ENCODE results near the gene LGALS7B.

Gene LGALS7B

GRCh38 chr19:38834590-38834989, 45.6 kb downstream of the LGALS7B start:
- no peaks in the 10 kb centered on the region for H3K27me3 ChIP-seq (ENCODE audit: control insufficient read depth in 2 of 2, insufficient read depth in 2 of 2, low read length in 2 of 2)
- H3K9ac ChIP-seq (ENCODE audit: low read depth in 1 of 2, low read length in 2 of 2) = no peak overlapping the region
- H3K4me3 ChIP-seq (ENCODE audit: low read length in 2 of 2) = no peak overlapping the region
- H3K27ac ChIP-seq (ENCODE audit: low read depth in 2 of 2, low read length in 2 of 2) = no peak overlapping the region
- H3K4me1 ChIP-seq (ENCODE audit: control insufficient read depth in 2 of 2, insufficient read depth in 2 of 2, low read length in 2 of 2) = peaks cover 17 to 18% of the 10 kb centered on the region in 2 donors
- H3K9me3 ChIP-seq (ENCODE audit: control insufficient read depth in 2 of 2, low read length in 2 of 2) = no peaks in the 10 kb centered on the region
- H3K36me3 ChIP-seq (ENCODE audit: control insufficient read depth in 2 of 2, insufficient read depth in 2 of 2, low read length in 2 of 2) = peaks cover 42 to 50% of the 10 kb centered on the region in 2 donors

GRCh38 chr19:38836159-38836982, 47.4 kb downstream of the LGALS7B start:
- Histone ChIP-seq H3K27ac (ENCODE audit: low read depth in 2 of 2, low read length in 2 of 2) (no peak overlapping the region), H3K36me3 (ENCODE audit: control insufficient read depth in 2 of 2, insufficient read depth in 2 of 2, low read length in 2 of 2) (peaks cover 55 to 58% of the 10 kb centered on the region in 2 donors), H3K9me3 (ENCODE audit: control insufficient read depth in 2 of 2, low read length in 2 of 2) (no peaks in the 10 kb centered on the region), H3K4me3 (ENCODE audit: low read length in 2 of 2) (no peak overlapping the region), H3K27me3 (ENCODE audit: control insufficient read depth in 2 of 2, insufficient read depth in 2 of 2, low read length in 2 of 2) (no peaks in the 10 kb centered on the region), H3K4me1 (ENCODE audit: control insufficient read depth in 2 of 2, insufficient read depth in 2 of 2, low read length in 2 of 2) (peaks cover 7 to 9% of the 10 kb centered on the region in 2 donors), H3K9ac (ENCODE audit: low read depth in 1 of 2, low read length in 2 of 2) (no peak overlapping the region)

- Histone ChIP-seq H3K27me3 (ENCODE audit: control insufficient read depth in 2 of 2, insufficient read depth in 2 of 2, low read length in 2 of 2) (no peaks in the 10 kb centered on the region), H3K27ac (ENCODE audit: low read depth in 2 of 2, low read length in 2 of 2) (no peak overlapping the region), H3K4me1 (ENCODE audit: control insufficient read depth in 2 of 2, insufficient read depth in 2 of 2, low read length in 2 of 2) (peaks cover 6 to 8% of the 10 kb centered on the region in 2 donors), H3K4me3 (ENCODE audit: low read length in 2 of 2) (no peak overlapping the region), H3K9me3 (ENCODE audit: control insufficient read depth in 2 of 2, low read length in 2 of 2) (no peaks in the 10 kb centered on the region), H3K36me3 (ENCODE audit: control insufficient read depth in 2 of 2, insufficient read depth in 2 of 2, low read length in 2 of 2) (peaks cover 62 to 65% of the 10 kb centered on the region in 2 donors), H3K9ac (ENCODE audit: low read depth in 1 of 2, low read length in 2 of 2) (no peak overlapping the region)
Observed at GRCh38 chr19:38836983-38837626, 48.1 kb downstream of the LGALS7B start.

GRCh38 chr19:38837656-38838121, 48.7 kb downstream of the LGALS7B start:
- peaks cover 67 to 71% of the 10 kb centered on the region in 2 donors for H3K36me3 ChIP-seq (ENCODE audit: control insufficient read depth in 2 of 2, insufficient read depth in 2 of 2, low read length in 2 of 2)
- H3K27me3 ChIP-seq (ENCODE audit: control insufficient read depth in 2 of 2, insufficient read depth in 2 of 2, low read length in 2 of 2) = no peaks in the 10 kb centered on the region
- H3K4me1 ChIP-seq (ENCODE audit: control insufficient read depth in 2 of 2, insufficient read depth in 2 of 2, low read length in 2 of 2) = peaks cover 2 to 4% of the 10 kb centered on the region in 2 donors
- no peak overlapping the region for H3K4me3 ChIP-seq (ENCODE audit: low read length in 2 of 2)
- H3K9me3 ChIP-seq (ENCODE audit: control insufficient read depth in 2 of 2, low read length in 2 of 2) = no peaks in the 10 kb centered on the region
- no peak overlapping the region for H3K27ac ChIP-seq (ENCODE audit: low read depth in 2 of 2, low read length in 2 of 2)
- H3K9ac ChIP-seq (ENCODE audit: low read depth in 1 of 2, low read length in 2 of 2) = no peak overlapping the region

- H3K36me3 ChIP-seq (ENCODE audit: control insufficient read depth in 2 of 2, insufficient read depth in 2 of 2, low read length in 2 of 2) = peaks cover 74 to 78% of the 10 kb centered on the region in 2 donors
- peaks cover 4% of the 10 kb centered on the region in 2 donors for H3K4me1 ChIP-seq (ENCODE audit: control insufficient read depth in 2 of 2, insufficient read depth in 2 of 2, low read length in 2 of 2)
- no peaks in the 10 kb centered on the region for H3K9me3 ChIP-seq (ENCODE audit: control insufficient read depth in 2 of 2, low read length in 2 of 2)
- no peaks in the 10 kb centered on the region for H3K27me3 ChIP-seq (ENCODE audit: control insufficient read depth in 2 of 2, insufficient read depth in 2 of 2, low read length in 2 of 2)
- H3K4me3 ChIP-seq (ENCODE audit: low read length in 2 of 2) = no peak overlapping the region
- H3K9ac ChIP-seq (ENCODE audit: low read depth in 1 of 2, low read length in 2 of 2) = no peak overlapping the region
- H3K27ac ChIP-seq (ENCODE audit: low read depth in 2 of 2, low read length in 2 of 2) = no peak overlapping the region
Observed at GRCh38 chr19:38838208-38838985, 49.4 kb downstream of the LGALS7B start.

GRCh38 chr19:38838986-38839761, 50.2 kb downstream of the LGALS7B start:
- no peaks in the 10 kb centered on the region for H3K27me3 ChIP-seq (ENCODE audit: control insufficient read depth in 2 of 2, insufficient read depth in 2 of 2, low read length in 2 of 2)
- H3K4me3 ChIP-seq (ENCODE audit: low read length in 2 of 2) = no peak overlapping the region
- H3K9ac ChIP-seq (ENCODE audit: low read depth in 1 of 2, low read length in 2 of 2) = no peak overlapping the region
- peaks cover 4 to 6% of the 10 kb centered on the region in 2 donors for H3K4me1 ChIP-seq (ENCODE audit: control insufficient read depth in 2 of 2, insufficient read depth in 2 of 2, low read length in 2 of 2)
- no peak overlapping the region for H3K27ac ChIP-seq (ENCODE audit: low read depth in 2 of 2, low read length in 2 of 2)
- peaks cover 82 to 86% of the 10 kb centered on the region in 2 donors for H3K36me3 ChIP-seq (ENCODE audit: control insufficient read depth in 2 of 2, insufficient read depth in 2 of 2, low read length in 2 of 2)
- no peaks in the 10 kb centered on the region for H3K9me3 ChIP-seq (ENCODE audit: control insufficient read depth in 2 of 2, low read length in 2 of 2)

GRCh38 chr19:38839816-38840582, 51.0 kb downstream of the LGALS7B start:
- Histone ChIP-seq H3K9me3 (ENCODE audit: control insufficient read depth in 2 of 2, low read length in 2 of 2) (no peaks in the 10 kb centered on the region), H3K9ac (ENCODE audit: low read depth in 1 of 2, low read length in 2 of 2) (no peak overlapping the region), H3K36me3 (ENCODE audit: control insufficient read depth in 2 of 2, insufficient read depth in 2 of 2, low read length in 2 of 2) (peaks cover 91 to 93% of the 10 kb centered on the region in 2 donors), H3K27me3 (ENCODE audit: control insufficient read depth in 2 of 2, insufficient read depth in 2 of 2, low read length in 2 of 2) (no peaks in the 10 kb centered on the region), H3K4me3 (ENCODE audit: low read length in 2 of 2) (no peak overlapping the region), H3K4me1 (ENCODE audit: control insufficient read depth in 2 of 2, insufficient read depth in 2 of 2, low read length in 2 of 2) (peaks cover 4 to 6% of the 10 kb centered on the region in 2 donors), H3K27ac (ENCODE audit: low read depth in 2 of 2, low read length in 2 of 2) (no peak overlapping the region)

GRCh38 chr19:38840583-38840968, 51.6 kb downstream of the LGALS7B start:
- Histone ChIP-seq H3K27ac (ENCODE audit: low read depth in 2 of 2, low read length in 2 of 2) (peak overlapping the region in 1 of 2 donors; percentile 21), H3K27me3 (ENCODE audit: control insufficient read depth in 2 of 2, insufficient read depth in 2 of 2, low read length in 2 of 2) (no peaks in the 10 kb centered on the region), H3K4me1 (ENCODE audit: control insufficient read depth in 2 of 2, insufficient read depth in 2 of 2, low read length in 2 of 2) (peaks cover 4 to 6% of the 10 kb centered on the region in 2 donors), H3K4me3 (ENCODE audit: low read length in 2 of 2) (no peak overlapping the region), H3K9me3 (ENCODE audit: control insufficient read depth in 2 of 2, low read length in 2 of 2) (no peaks in the 10 kb centered on the region), H3K36me3 (ENCODE audit: control insufficient read depth in 2 of 2, insufficient read depth in 2 of 2, low read length in 2 of 2) (peaks cover 94% of the 10 kb centered on the region in 2 donors), H3K9ac (ENCODE audit: low read depth in 1 of 2, low read length in 2 of 2) (no peak overlapping the region)
